ENCODE measurements around the gene ZNF180.
"Not testable (repeated sequence)": the region's sequence is repeated elsewhere in the genome, so short reads cannot be mapped to it uniquely, and the experiment has no call there.

DNA sequence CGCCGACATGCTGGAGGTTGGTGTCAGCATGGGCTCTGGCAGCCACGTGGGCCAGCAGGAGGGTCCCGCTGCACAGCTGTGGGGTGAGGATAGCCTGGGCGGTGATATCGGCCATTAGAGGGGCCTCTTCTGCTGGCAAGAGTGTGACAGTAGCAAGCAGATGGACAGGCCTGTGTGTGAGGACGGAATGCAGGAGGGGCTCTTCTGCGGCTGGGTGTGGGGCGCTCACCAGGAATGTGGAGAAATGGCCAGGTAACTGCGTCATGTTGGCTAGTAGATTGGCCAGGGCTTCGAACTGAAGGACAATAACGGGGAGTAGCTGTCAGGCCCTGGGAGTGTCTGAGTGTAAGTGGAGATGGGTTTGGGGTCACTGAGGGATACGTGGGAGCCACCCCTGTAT is 44.3 kb downstream of the ZNF180 start:
- TF ChIP-seq, protein P1, sequence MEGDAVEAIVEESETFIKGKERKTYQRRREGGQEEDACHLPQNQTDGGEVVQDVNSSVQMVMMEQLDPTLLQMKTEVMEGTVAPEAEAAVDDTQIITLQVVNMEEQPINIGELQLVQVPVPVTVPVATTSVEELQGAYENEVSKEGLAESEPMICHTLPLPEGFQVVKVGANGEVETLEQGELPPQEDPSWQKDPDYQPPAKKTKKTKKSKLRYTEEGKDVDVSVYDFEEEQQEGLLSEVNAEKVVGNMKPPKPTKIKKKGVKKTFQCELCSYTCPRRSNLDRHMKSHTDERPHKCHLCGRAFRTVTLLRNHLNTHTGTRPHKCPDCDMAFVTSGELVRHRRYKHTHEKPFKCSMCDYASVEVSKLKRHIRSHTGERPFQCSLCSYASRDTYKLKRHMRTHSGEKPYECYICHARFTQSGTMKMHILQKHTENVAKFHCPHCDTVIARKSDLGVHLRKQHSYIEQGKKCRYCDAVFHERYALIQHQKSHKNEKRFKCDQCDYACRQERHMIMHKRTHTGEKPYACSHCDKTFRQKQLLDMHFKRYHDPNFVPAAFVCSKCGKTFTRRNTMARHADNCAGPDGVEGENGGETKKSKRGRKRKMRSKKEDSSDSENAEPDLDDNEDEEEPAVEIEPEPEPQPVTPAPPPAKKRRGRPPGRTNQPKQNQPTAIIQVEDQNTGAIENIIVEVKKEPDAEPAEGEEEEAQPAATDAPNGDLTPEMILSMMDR (IDR thresholded peaks at IDR 0.05): not testable (repeated sequence)
- TF ChIP-seq POLR2A (IDR thresholded peaks at IDR 0.05): not testable (repeated sequence)
